ENCODE data around the gene RCOR1.
"Not testable (repeated sequence)": the region's sequence is repeated elsewhere in the genome, so short reads cannot be mapped to it uniquely, and the experiment has no call there.

RCOR1 gene

GRCh38 chr14:102757646-102758045 lies 165.2 kb downstream of the RCOR1 start:
- DNase-seq, result no peak

- no peak for DNase-seq
Observed at GRCh38 chr14:102758087-102758486, 165.6 kb downstream of the RCOR1 start.

- no peak for DNase-seq
Observed at GRCh38 chr14:102759456-102760187, 167.2 kb downstream of the RCOR1 start.

GRCh38 chr14:102760496-102761193 lies 168.2 kb downstream of the RCOR1 start:
- DNase-seq, result no peak

- DNase-seq, result no peak
Observed at GRCh38 chr14:102761206-102761605, 168.8 kb downstream of the RCOR1 start.

GRCh38 chr14:102764220-102764671 lies 171.8 kb downstream of the RCOR1 start:
- DNase-seq, result no peak

- DNase-seq, result not testable (repeated sequence)
Observed at GRCh38 chr14:102765770-102766169, 173.3 kb downstream of the RCOR1 start.

- no peak for DNase-seq
Observed at GRCh38 chr14:102768223-102769048, 176.0 kb downstream of the RCOR1 start.

- no peak for DNase-seq
Observed at GRCh38 chr14:102769049-102769327, 176.5 kb downstream of the RCOR1 start.

GRCh38 chr14:102770147-102771123 lies 178.0 kb downstream of the RCOR1 start:
- no peak for DNase-seq

- no peak for DNase-seq
Observed at GRCh38 chr14:102771144-102771543, 178.7 kb downstream of the RCOR1 start.

- DNase-seq, result no peak
Observed at GRCh38 chr14:102772781-102773570, 180.5 kb downstream of the RCOR1 start.

GRCh38 chr14:102774391-102775153 lies 182.1 kb downstream of the RCOR1 start:
- peak; percentile 43 to 74 for DNase-seq

GRCh38 chr14:102775855-102776760 lies 183.7 kb downstream of the RCOR1 start:
- no peak for DNase-seq

GRCh38 chr14:102776761-102777710 lies 184.6 kb downstream of the RCOR1 start, which contains the start of gene TRAF3:
TRAF3 (plus strand) TSS chr14:102777449; CDS start chr14:102870202, 92,753 bp downstream.
- peak in 1 of 2 donors; percentile 51 for DNase-seq

- DNase-seq, result no peak
Observed at GRCh38 chr14:102777711-102778337, 185.4 kb downstream of the RCOR1 start.

GRCh38 chr14:102778338-102779083 lies 186.1 kb downstream of the RCOR1 start:
- DNase-seq, result no peak
